ENCODE data around the gene SIM2.

DNA sequence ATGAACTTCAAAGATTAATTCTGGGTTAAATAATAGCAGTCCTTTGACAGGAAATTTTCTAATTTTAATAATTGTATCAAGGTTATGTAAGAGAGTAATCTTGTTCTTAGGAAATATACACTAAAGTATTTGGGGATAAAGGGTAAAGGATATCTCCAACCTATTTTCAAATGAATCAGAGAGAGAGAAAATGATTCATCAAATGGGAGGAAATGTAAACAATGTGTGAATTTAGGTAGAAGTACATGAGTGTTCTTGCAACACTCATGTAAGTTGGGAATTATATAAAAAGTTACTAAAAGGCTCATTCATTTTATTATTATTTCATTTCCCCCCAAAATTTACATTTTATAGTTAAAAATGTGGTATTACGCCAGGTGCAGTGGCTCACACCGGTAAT is 20.4 kb upstream of the SIM2 start:
- TF ChIP-seq, protein P1, sequence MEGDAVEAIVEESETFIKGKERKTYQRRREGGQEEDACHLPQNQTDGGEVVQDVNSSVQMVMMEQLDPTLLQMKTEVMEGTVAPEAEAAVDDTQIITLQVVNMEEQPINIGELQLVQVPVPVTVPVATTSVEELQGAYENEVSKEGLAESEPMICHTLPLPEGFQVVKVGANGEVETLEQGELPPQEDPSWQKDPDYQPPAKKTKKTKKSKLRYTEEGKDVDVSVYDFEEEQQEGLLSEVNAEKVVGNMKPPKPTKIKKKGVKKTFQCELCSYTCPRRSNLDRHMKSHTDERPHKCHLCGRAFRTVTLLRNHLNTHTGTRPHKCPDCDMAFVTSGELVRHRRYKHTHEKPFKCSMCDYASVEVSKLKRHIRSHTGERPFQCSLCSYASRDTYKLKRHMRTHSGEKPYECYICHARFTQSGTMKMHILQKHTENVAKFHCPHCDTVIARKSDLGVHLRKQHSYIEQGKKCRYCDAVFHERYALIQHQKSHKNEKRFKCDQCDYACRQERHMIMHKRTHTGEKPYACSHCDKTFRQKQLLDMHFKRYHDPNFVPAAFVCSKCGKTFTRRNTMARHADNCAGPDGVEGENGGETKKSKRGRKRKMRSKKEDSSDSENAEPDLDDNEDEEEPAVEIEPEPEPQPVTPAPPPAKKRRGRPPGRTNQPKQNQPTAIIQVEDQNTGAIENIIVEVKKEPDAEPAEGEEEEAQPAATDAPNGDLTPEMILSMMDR (IDR thresholded peaks at IDR 0.05; ENCODE audit: poor library complexity, severe bottlenecking), result no peak
- TF ChIP-seq EP300 (conservative IDR thresholded peaks at IDR 0.05; ENCODE audit: poor library complexity, severe bottlenecking) (no peak), POLR2AphosphoS5 (IDR thresholded peaks at IDR 0.05) (no peak), EZH2 (IDR thresholded peaks at IDR 0.05; ENCODE audit: borderline replicate concordance, insufficient read depth, low read length, poor library complexity, severe bottlenecking) (no peak), RAD21 (conservative IDR thresholded peaks at IDR 0.05) (no peak), TAF1 (IDR thresholded peaks at IDR 0.05; ENCODE audit: low read depth) (no peak)
- TF ChIP-seq, protein P2, sequence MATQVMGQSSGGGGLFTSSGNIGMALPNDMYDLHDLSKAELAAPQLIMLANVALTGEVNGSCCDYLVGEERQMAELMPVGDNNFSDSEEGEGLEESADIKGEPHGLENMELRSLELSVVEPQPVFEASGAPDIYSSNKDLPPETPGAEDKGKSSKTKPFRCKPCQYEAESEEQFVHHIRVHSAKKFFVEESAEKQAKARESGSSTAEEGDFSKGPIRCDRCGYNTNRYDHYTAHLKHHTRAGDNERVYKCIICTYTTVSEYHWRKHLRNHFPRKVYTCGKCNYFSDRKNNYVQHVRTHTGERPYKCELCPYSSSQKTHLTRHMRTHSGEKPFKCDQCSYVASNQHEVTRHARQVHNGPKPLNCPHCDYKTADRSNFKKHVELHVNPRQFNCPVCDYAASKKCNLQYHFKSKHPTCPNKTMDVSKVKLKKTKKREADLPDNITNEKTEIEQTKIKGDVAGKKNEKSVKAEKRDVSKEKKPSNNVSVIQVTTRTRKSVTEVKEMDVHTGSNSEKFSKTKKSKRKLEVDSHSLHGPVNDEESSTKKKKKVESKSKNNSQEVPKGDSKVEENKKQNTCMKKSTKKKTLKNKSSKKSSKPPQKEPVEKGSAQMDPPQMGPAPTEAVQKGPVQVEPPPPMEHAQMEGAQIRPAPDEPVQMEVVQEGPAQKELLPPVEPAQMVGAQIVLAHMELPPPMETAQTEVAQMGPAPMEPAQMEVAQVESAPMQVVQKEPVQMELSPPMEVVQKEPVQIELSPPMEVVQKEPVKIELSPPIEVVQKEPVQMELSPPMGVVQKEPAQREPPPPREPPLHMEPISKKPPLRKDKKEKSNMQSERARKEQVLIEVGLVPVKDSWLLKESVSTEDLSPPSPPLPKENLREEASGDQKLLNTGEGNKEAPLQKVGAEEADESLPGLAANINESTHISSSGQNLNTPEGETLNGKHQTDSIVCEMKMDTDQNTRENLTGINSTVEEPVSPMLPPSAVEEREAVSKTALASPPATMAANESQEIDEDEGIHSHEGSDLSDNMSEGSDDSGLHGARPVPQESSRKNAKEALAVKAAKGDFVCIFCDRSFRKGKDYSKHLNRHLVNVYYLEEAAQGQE (IDR thresholded peaks at IDR 0.05; ENCODE audit: borderline replicate concordance), result no peak
